GM12801 (cell line): ENCODE results near the gene ZIC1.

Source experiments
- TF ChIP-seq, protein P1 (sequence below): IDR thresholded peaks from one replicate; pipeline ENCODE4 v1.5.1; 2011; ENCODE audit warnings: control low read depth; ENCODE audit not compliant: insufficient read length; ENCODE audit errors: extremely low read depth

Gene ZIC1

DNA sequence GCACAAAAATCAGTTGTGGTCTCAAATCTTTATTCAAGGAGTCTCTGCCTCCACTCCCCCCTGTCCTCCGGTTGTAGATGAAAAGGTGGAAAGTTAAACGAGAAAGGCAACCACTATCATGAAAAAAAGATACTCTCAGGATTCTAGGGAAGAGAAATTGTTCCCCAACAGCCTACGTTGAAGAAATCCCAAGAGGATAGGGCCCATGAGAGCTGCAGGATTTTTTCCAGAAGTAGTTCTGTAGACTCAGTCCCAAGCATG, 14.3 kb downstream of the ZIC1 start:
- TF ChIP-seq, protein P1, sequence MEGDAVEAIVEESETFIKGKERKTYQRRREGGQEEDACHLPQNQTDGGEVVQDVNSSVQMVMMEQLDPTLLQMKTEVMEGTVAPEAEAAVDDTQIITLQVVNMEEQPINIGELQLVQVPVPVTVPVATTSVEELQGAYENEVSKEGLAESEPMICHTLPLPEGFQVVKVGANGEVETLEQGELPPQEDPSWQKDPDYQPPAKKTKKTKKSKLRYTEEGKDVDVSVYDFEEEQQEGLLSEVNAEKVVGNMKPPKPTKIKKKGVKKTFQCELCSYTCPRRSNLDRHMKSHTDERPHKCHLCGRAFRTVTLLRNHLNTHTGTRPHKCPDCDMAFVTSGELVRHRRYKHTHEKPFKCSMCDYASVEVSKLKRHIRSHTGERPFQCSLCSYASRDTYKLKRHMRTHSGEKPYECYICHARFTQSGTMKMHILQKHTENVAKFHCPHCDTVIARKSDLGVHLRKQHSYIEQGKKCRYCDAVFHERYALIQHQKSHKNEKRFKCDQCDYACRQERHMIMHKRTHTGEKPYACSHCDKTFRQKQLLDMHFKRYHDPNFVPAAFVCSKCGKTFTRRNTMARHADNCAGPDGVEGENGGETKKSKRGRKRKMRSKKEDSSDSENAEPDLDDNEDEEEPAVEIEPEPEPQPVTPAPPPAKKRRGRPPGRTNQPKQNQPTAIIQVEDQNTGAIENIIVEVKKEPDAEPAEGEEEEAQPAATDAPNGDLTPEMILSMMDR, result no peak

DNA sequence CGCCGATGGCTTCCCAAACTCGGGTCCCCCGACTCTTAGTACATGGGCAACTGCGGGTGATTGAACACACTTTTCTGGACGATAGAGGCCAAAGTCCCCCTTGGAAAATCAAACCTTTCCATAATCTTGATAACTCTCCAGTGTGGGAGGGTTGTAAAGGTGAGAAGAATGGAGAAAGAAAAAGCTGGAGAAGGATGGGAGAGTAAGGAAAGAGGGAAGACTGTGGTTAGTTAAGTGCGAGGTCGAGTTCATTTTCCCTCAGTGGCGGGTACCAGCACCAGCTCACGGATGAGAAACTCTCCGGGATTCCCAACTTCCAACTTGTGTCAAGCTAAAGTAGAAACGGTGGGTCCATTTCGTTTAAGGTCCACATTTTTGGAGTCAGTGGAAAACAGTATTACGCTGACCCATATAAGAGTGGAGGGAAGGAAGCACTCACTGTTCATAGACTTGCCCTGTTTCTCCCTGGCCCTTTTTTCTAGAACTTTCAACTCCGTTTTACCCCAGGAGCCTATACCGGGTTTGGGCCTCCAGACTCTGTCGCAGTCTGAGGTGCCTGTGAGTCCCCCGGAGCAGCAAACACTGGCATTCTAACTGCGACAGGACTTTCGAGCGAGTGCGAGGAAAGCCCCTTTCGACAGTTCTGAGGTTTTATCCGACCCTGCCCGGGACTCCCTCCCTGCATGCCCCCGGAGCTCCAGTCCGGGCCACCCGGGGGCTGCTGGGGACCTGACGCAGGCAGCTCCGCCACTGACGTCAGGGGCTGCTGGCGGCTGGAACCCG, 14.8 kb downstream of the ZIC1 start:
- TF ChIP-seq, protein P1, result no peak

DNA sequence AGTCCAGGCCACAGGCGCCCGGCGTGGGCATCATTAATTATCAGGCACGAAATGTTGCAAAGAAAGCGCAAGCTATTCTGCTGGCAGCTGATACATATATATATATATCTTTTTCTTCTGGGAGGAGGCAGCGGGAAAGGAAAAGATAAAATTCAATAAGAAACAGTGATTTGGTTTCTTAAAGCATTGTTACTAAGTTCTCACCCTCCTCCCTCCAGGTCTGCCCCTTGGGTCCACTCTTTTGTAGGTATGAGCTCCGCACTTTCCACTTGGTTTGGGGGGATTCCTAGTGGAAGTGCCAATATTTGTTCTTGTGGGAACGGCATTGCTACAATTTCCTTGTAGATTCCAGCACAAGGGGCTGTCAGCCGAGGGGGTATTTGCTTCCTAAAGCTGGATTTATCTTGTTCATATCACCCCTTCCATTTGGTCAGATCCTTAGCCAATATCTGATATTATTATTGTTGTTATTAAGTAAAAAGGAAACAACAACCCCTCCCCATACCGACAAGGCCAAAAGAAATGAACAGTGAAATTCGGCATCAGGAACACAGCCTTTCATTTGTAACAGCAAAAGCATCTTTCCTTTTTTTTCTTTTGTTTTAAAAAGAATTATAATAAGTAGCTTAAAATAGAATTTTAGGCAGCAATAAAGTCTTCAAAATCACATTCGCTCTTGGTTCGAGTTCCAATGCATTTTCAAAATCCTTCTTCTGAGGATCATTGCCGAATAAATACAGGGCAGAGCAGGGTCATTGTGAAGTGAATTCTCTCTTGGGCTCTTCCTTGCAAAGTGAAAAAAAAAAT, 15.6 kb downstream of the ZIC1 start:
- TF ChIP-seq, protein P1, result no peak

DNA sequence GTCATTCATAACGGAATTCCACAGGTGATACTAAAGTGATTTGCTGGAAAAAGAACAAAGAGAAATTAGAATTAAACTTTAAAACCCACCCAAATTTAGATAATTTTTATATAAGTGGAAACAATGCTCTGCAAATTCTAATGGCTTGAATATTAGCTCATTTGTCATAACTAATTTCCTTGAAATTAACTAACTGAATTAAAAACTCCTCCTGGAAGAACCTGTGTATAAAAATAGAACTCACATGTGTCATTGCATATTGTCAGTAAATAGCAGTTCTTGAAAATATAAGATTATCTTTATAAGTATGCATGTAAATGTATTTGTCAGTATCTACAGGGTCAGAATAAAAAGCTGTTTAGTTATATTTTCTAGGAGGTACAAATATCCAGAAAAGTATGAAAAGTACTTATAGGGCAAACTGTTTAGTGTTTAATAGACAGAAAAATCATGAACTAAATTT, 16.3 kb downstream of the ZIC1 start:
- TF ChIP-seq, protein P1, result no peak

DNA sequence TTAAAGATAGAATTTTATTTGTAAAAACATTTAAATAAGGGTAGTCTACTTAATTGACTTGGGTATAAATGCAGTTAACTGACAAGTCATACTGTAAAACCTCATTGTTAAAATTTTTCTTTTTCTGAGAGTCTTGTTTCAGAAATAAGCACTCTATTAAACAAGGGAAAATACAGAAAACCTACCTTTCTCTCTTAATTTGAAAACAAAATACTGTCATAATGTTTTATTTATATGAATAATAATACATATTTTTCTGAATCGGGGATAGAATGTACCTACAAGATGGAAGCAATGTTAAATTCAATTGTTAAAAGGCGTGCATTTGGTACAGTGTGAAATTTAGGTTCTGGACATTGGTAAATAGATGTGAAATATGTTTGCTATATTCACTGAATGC, 17.8 kb downstream of the ZIC1 start:
- TF ChIP-seq, protein P1, result no peak

DNA sequence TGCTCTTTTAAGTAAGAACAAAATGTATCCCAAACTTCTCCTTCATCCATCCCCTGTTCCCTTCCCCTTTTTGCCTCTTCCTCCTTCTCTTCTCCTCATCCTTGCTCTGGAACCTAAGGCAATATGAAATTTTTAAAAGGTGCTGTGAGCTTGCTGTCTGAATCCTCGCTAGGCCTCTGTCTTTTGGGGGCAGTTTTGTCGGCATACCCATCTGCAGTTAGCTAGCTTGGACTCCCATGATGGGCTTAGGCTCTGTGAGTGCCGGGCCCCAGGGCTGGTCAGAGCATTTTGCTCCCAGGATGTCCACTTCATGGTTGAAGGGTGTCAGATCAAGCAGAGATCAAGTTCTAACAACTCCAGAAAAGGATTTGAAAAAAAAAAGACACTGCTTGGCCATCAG, 18.6 kb downstream of the ZIC1 start:
- TF ChIP-seq, protein P1, result no peak

DNA sequence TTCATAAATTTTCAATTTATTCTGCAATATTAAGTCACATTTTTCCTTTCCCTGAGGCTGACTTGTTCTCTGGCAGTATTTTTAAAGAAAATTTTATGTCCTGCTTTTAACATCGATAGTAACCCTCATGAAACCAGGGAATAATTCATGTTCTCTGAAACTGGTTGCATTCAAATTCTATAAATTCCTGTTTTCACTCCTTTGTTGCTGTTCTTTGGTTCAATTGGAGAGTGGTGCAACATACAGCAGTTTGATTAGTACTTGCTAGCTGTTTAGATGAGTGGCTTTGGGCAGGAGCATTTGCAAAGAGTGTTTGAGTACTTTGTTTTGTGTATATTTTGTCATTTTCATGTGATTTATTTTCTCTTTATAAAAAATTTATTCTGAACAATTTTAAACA, 19.2 kb downstream of the ZIC1 start:
- TF ChIP-seq, protein P1, result no peak
